RWPE2 (cell line): ENCODE data around the gene CFAP46.

Source experiments
- ATAC-seq: fragments of 200-7000 bp; cut with Tn5 transposase; 3 replicates; pipeline ENCODE4 v1.9.1; 2021; ENCODE audit warnings: low read depth
- DNase-seq: peaks from one replicate; pipeline ENCODE4 v3.0.0-alpha.2; 2020; ENCODE audit warnings: low spot score
- H3K27ac ChIP-seq: fragments of 450-650 bp; 2 replicates; pipeline ENCODE4 v1.5.1; 2017; ENCODE audit warnings: mild to moderate bottlenecking; ENCODE audit not compliant: poor library complexity, severe bottlenecking
- H3K27me3 ChIP-seq: fragments of 250-450 bp; sonication (Bioruptor Pico); 2 replicates; pipeline ENCODE4 v1.5.1; 2021; ENCODE audit warnings: mild to moderate bottlenecking, moderate library complexity; ENCODE audit not compliant: insufficient read depth, poor library complexity, severe bottlenecking
- H3K36me3 ChIP-seq: fragments of 250-450 bp; sonication (Bioruptor Pico); 2 replicates; pipeline ENCODE4 v1.5.1; 2020; ENCODE audit warnings: low read depth, mild to moderate bottlenecking, moderate library complexity
- H3K4me1 ChIP-seq: fragments of 250-450 bp; sonication (Bioruptor Pico); 2 replicates; pipeline ENCODE4 v1.5.1; 2021; ENCODE audit warnings: mild to moderate bottlenecking, moderate library complexity; ENCODE audit not compliant: insufficient read depth, poor library complexity, severe bottlenecking
- H3K4me3 ChIP-seq: fragments of 250-450 bp; sonication (Bioruptor Pico); 2 replicates; pipeline ENCODE4 v1.5.1; 2021; ENCODE audit warnings: mild to moderate bottlenecking, moderate library complexity; ENCODE audit not compliant: severe bottlenecking
- H3K9me3 ChIP-seq: fragments of 250-450 bp; sonication (Bioruptor Pico); 2 replicates; pipeline ENCODE4 v1.5.1; 2021; ENCODE audit warnings: mild to moderate bottlenecking, moderate library complexity; ENCODE audit not compliant: severe bottlenecking
- CTCF ChIP-seq: fragments of 450-650 bp; IDR thresholded peaks from one replicate; pipeline ENCODE4 v1.5.1; 2017; ENCODE audit warnings: mild to moderate bottlenecking, moderate library complexity; ENCODE audit not compliant: poor library complexity, severe bottlenecking

Gene CFAP46

GRCh38 chr10:132913559-132914115, 28.7 kb downstream of the CFAP46 start:
- no peak for TF ChIP-seq CTCF

GRCh38 chr10:132912713-132913558, 29.4 kb downstream of the CFAP46 start:
- no peaks in the 10 kb centered on the region for H3K27me3 ChIP-seq
- no peak overlapping the region for H3K4me3 ChIP-seq
- H3K4me1 ChIP-seq: no peaks in the 10 kb centered on the region
- ATAC-seq (peak; percentile 64), DNase-seq (no peak)
- no peaks in the 10 kb centered on the region for H3K36me3 ChIP-seq
- no peak for TF ChIP-seq CTCF
- no peaks in the 10 kb centered on the region for H3K9me3 ChIP-seq
- no peak overlapping the region for H3K27ac ChIP-seq

More at GRCh38 chr10:132913559-132914115, 28.7 kb downstream of the CFAP46 start:
- Histone ChIP-seq H3K4me3 (no peak overlapping the region), H3K9me3 (no peaks in the 10 kb centered on the region), H3K27me3 (no peaks in the 10 kb centered on the region), H3K36me3 (no peaks in the 10 kb centered on the region), H3K4me1 (no peaks in the 10 kb centered on the region), H3K27ac (no peak overlapping the region)
- DNase-seq (peak; percentile 52), ATAC-seq (no peak)

- ATAC-seq (no peak), DNase-seq (no peak)
- no peaks in the 10 kb centered on the region for H3K4me1 ChIP-seq
- no peak for TF ChIP-seq CTCF
- H3K27ac ChIP-seq: no peak overlapping the region
- no peaks in the 10 kb centered on the region for H3K27me3 ChIP-seq
- no peaks in the 10 kb centered on the region for H3K36me3 ChIP-seq
- H3K9me3 ChIP-seq: no peaks in the 10 kb centered on the region
- no peak overlapping the region for H3K4me3 ChIP-seq
These were observed 30.1 kb downstream of the CFAP46 start for GRCh38 chr10:132912225-132912712.

- H3K36me3 ChIP-seq: no peaks in the 10 kb centered on the region
- no peak overlapping the region for H3K27ac ChIP-seq
- no peak for TF ChIP-seq CTCF
- no peak overlapping the region for H3K4me3 ChIP-seq
- no peak for ATAC-seq
- H3K4me1 ChIP-seq: no peaks in the 10 kb centered on the region
- H3K9me3 ChIP-seq: no peaks in the 10 kb centered on the region
- peak; percentile 27 for DNase-seq
- H3K27me3 ChIP-seq: no peaks in the 10 kb centered on the region
These were observed 30.6 kb downstream of the CFAP46 start for GRCh38 chr10:132911786-132912097.
